GM12874 (cell line): ENCODE measurements around the gene RBPMS2.

Source experiments
- CTCF ChIP-seq: IDR thresholded peaks from 2 replicates; pipeline ENCODE4 v1.5.1; 2011; ENCODE audit warnings: low read depth, mild to moderate bottlenecking, control low read depth, low read length, moderate library complexity; ENCODE audit not compliant: insufficient read depth

The RBPMS2 gene

GRCh38 chr15:64792282-64792681, 16.9 kb upstream of the RBPMS2 start:
- no peak for TF ChIP-seq CTCF

- TF ChIP-seq CTCF, result no peak
Measured at GRCh38 chr15:64791401-64791800, 16.0 kb upstream of the RBPMS2 start.

GRCh38 chr15:64783796-64784195, 8.4 kb upstream of the RBPMS2 start:
- TF ChIP-seq CTCF, result no peak

- TF ChIP-seq CTCF, result no peak
Measured at GRCh38 chr15:64782751-64783150, 7.4 kb upstream of the RBPMS2 start.

- TF ChIP-seq CTCF, result no peak
Measured at GRCh38 chr15:64781299-64781698, 5.9 kb upstream of the RBPMS2 start.

- TF ChIP-seq CTCF, result no peak
Measured at GRCh38 chr15:64780600-64781156, 5.3 kb upstream of the RBPMS2 start.

GRCh38 chr15:64779630-64780029, 4.2 kb upstream of the RBPMS2 start:
- no peak for TF ChIP-seq CTCF

- no peak for TF ChIP-seq CTCF
Measured at GRCh38 chr15:64779024-64779423, 3.6 kb upstream of the RBPMS2 start.
